ENCODE data around the gene GCG. TPM values are rescaled to one million over a fixed set of nuclear protein-coding genes. Genes with fewer than 3 reads are reported as not detected.

Gene GCG
- total and polyA plus RNA-seq, 10 of the 15 experiments (the other 5 are each of a cell fraction or from before 2014, with no cell fraction given) = not detected

GRCh38 chr2:162111958-162112850 is 39.8 kb downstream of the GCG start:
- no peaks in the 10 kb centered on the region for H3K79me2 ChIP-seq (ENCODE audit: control insufficient read depth, insufficient read depth, low read length)
- no peaks in the 10 kb centered on the region for H3K9me3 ChIP-seq (replicated peaks; ENCODE audit: control insufficient read depth, insufficient read depth, low read length)
- H3K9ac ChIP-seq (ENCODE audit: control insufficient read depth, insufficient read depth, low read length) = no peak overlapping the region
- H3K4me1 ChIP-seq (ENCODE audit: control insufficient read depth, insufficient read depth, low read length) = no peaks in the 10 kb centered on the region
- ChIA-PET CTCF (no interaction called here), RAD21 (ENCODE audit: unreplicated experiment) (no interaction called here), POLR2A (no interaction called here), SMC1A (ENCODE audit: uncharacterized antibody, unreplicated experiment) (interaction anchor here (1.7 kb wide), 1 partner anchor 13 kb away, joined by 6 read pairs; no protein-coding TSS in a partner anchor)
- H3K36me3 ChIP-seq (ENCODE audit: control insufficient read depth in 2 of 2, insufficient read depth in 2 of 2, low read length in 1 of 2) = no peaks in the 10 kb centered on the region
- H2AFZ ChIP-seq (ENCODE audit: control insufficient read depth, low read depth, low read length) = no peak overlapping the region
- FAIRE-seq = no peak
- H3K27ac ChIP-seq (ENCODE audit: control insufficient read depth, insufficient read depth) = no peak overlapping the region
- WGBS (ENCODE audit: insufficient coverage, insufficient replicate concordance, low lambda C conversion rate, missing lambda C conversion rate) = 43% methylated on average over 5 of the region's 5 CpGs
- H3K4me2 ChIP-seq (ENCODE audit: control insufficient read depth, insufficient read depth) = no peak overlapping the region
- no TSS peak for BruUV-seq (replicated peaks)
- no peak overlapping the region for H3K4me3 ChIP-seq
- DNase-seq (ENCODE audit: low read depth, low spot score) = no peak
- no peaks in the 10 kb centered on the region for H3K27me3 ChIP-seq (replicated peaks in 1 of 2; ENCODE audit: control insufficient read depth in 2 of 2, insufficient read depth in 2 of 2, low read length in 1 of 2)
- in situ Hi-C loops (cut with MboI) (no loop called here), intact Hi-C loops (cut with micrococcal nuclease; ENCODE audit: unreplicated experiment) (no loop called here)
- no peaks in the 10 kb centered on the region for H4K20me1 ChIP-seq (ENCODE audit: control insufficient read depth, insufficient read depth)
- no peak for TF ChIP-seq ZBED1 (IDR thresholded peaks at IDR 0.05; ENCODE audit: borderline replicate concordance)
- TF ChIP-seq CHD2 (IDR thresholded peaks at IDR 0.05; ENCODE audit: borderline replicate concordance, low read depth, low read length) = no peak
- TF ChIP-seq CBX5 (IDR thresholded peaks at IDR 0.05; ENCODE audit: low read depth) = no peak
- TF ChIP-seq FOXM1 (IDR thresholded peaks at IDR 0.05; ENCODE audit: low read depth, low read length) = no peak
- TF ChIP-seq IRF5 (IDR thresholded peaks at IDR 0.05; ENCODE audit: borderline replicate concordance) = no peak
- TF ChIP-seq MTA2 (IDR thresholded peaks at IDR 0.05; ENCODE audit: low read depth) = no peak
- no peak for TF ChIP-seq DPF2 (IDR thresholded peaks at IDR 0.05)
- no peak for TF ChIP-seq JUNB (IDR thresholded peaks at IDR 0.05)
- TF ChIP-seq PAX8 (IDR thresholded peaks at IDR 0.05) = no peak
- TF ChIP-seq SUZ12 (IDR thresholded peaks at IDR 0.05; ENCODE audit: unreplicated experiment) = no peak
- TF ChIP-seq ESRRA (IDR thresholded peaks at IDR 0.05; ENCODE audit: low read length) = no peak
- no peak for TF ChIP-seq SMARCA5 (IDR thresholded peaks at IDR 0.05)
- no peak for TF ChIP-seq SRF (IDR thresholded peaks at IDR 0.05; ENCODE audit: low read depth in 2 of 2, low read length in 2 of 2)
- TF ChIP-seq RB1 (IDR thresholded peaks at IDR 0.05; ENCODE audit: borderline replicate concordance) = no peak
- no peak; the same call in 2 of the 3 replicates for ATAC-seq

Measured in GM12878 (cell line).